Measurements from ENCODE around the gene SLC6A4. TPM values are rescaled to one million over a fixed set of nuclear protein-coding genes. Genes with fewer than 3 reads are reported as not detected.

Gene SLC6A4
- total and polyA plus RNA-seq, 2 experiments from 2014 or later: 0.06 to 0.14 TPM

- Mint-ChIP-seq H3K36me3 (ENCODE audit: low read depth) (no peaks in the 10 kb centered on the region), H3K4me3 (no peak overlapping the region), H3K4me1 (peaks cover 2% of the 10 kb centered on the region; the same call in 1 of the 3 replicates), H3K9me3 (no peaks in the 10 kb centered on the region), H3K27me3 (ENCODE audit: insufficient read depth, low read depth, poor library complexity) (peaks cover 3% of the 10 kb centered on the region), H3K27ac (no peak overlapping the region)
- Histone ChIP-seq H3K9me2 (ENCODE audit: insufficient read depth) (no peaks in the 10 kb centered on the region), H3F3A (replicated peaks; ENCODE audit: low read depth) (no peaks in the 10 kb centered on the region), H4K20me1 (replicated peaks; ENCODE audit: insufficient read depth) (no peaks in the 10 kb centered on the region), H2AFZ (no peak overlapping the region), H3K79me2 (replicated peaks; ENCODE audit: insufficient read depth) (no peaks in the 10 kb centered on the region), H3K27me3 (ENCODE audit: insufficient read depth) (no peaks in the 10 kb centered on the region), H3K4me3 (no peak overlapping the region), H3K4me1 (ENCODE audit: insufficient read depth) (no peaks in the 10 kb centered on the region), H3K4me2 (no peak overlapping the region), H3K36me3 (ENCODE audit: insufficient read depth) (no peaks in the 10 kb centered on the region), H3K27ac (ENCODE audit: low read depth) (no peak overlapping the region)
- ATAC-seq: no peak
- TF ChIP-seq ZNF114 (CRISPR knock-in tag; IDR thresholded peaks at IDR 0.05): no peak
- no peak for TF ChIP-seq ETS1 (IDR thresholded peaks at IDR 0.05)
- no peak for TF ChIP-seq JUNB (IDR thresholded peaks at IDR 0.05; ENCODE audit: unreplicated experiment)
- TF ChIP-seq NANOG (IDR thresholded peaks at IDR 0.05; ENCODE audit: borderline replicate concordance): no peak
- no peak for TF ChIP-seq CTCF (conservative IDR thresholded peaks at IDR 0.05; ENCODE audit: low read depth in 2 of 2)
- no peak for TF ChIP-seq ZNF462 (CRISPR knock-in tag; IDR thresholded peaks at IDR 0.05)
- TF ChIP-seq REST (IDR thresholded peaks at IDR 0.05; ENCODE audit: unreplicated experiment): no peak
- TF ChIP-seq EZH2 (IDR thresholded peaks at IDR 0.05; ENCODE audit: low read depth, unreplicated experiment): no peak
- TF ChIP-seq STAT1 (IDR thresholded peaks at IDR 0.05; ENCODE audit: unreplicated experiment): no peak
- no peak for TF ChIP-seq ZNF331 (CRISPR knock-in tag; IDR thresholded peaks at IDR 0.05; ENCODE audit: low read depth)
- TF ChIP-seq EZH2phosphoT487 (IDR thresholded peaks at IDR 0.05; ENCODE audit: unreplicated experiment): no peak
- TF ChIP-seq POLR2AphosphoS5 (IDR thresholded peaks at IDR 0.05; ENCODE audit: low read depth): no peak
- no peak for TF ChIP-seq CREB1 (CRISPR knock-in tag; IDR thresholded peaks at IDR 0.05; ENCODE audit: low read depth)
- no peak for DNase-seq (ENCODE audit: low spot score)
Observed at GRCh38 chr17:30217746-30218245, 17.7 kb downstream of the SLC6A4 start.
